Heart right ventricle (tissue), 16 donors: ENCODE data around the gene ABHD17C. TPM values are rescaled to one million over a fixed set of nuclear protein-coding genes. Genes with fewer than 3 reads are reported as not detected.

Experiments used
- ATAC-seq, 8 donors: fragments of 200-7000 bp; cut with Tn5 transposase; one replicate each; pipeline ENCODE4 v1.9.1; 2020; ENCODE audit warnings: mild to moderate bottlenecking in 8 of 8, moderate library complexity in 8 of 8, moderate number of reproducible peaks in 1 of 8
- DNase-seq, 2 donors: peaks; one replicate each; pipeline ENCODE4 v3.0.0-alpha.2; 2020
- H3K27ac ChIP-seq, 10 donors: fragments of 200-600 bp; sonication (generic) in 2 of 10; one replicate each; pipeline versions ENCODE4 v1.5.0 to v1.8.0; 2020 to 2022; ENCODE audit warnings: mild to moderate bottlenecking in 3 of 10
- H3K27me3 ChIP-seq, 7 donors: fragments of 200-600 bp; one replicate each; pipeline ENCODE4 v1.8.0; 2021 to 2022; ENCODE audit warnings: mild to moderate bottlenecking in 2 of 7
- H3K36me3 ChIP-seq, 9 donors: fragments of 200-600 bp; sonication (generic) in 1 of 9; one replicate each; pipeline versions ENCODE4 v1.5.0 to v1.8.0; 2020 to 2022; ENCODE audit warnings: mild to moderate bottlenecking in 2 of 9
- H3K4me1 ChIP-seq, 9 donors: fragments of 200-600 bp; sonication (generic) in 1 of 9; one replicate each; pipeline versions ENCODE4 v1.5.0 to v1.8.0; 2020 to 2022; ENCODE audit warnings: mild to moderate bottlenecking in 4 of 9
- H3K4me3 ChIP-seq, 10 donors: fragments of 200-600 bp; sonication (generic) in 2 of 10; one replicate each; pipeline versions ENCODE4 v1.5.0 to v1.8.0; 2020 to 2022; ENCODE audit warnings: mild to moderate bottlenecking in 7 of 10, moderate library complexity in 2 of 10
- H3K9me3 ChIP-seq, 11 donors: fragments of 200-600 bp in 10 of 11; sonication (generic) in 2 of 11; one replicate each; pipeline versions ENCODE4 v1.5.0 to v1.8.0; 2013 to 2022; ENCODE audit warnings: mild to moderate bottlenecking in 2 of 11, control low read depth in 1 of 11, moderate library complexity in 1 of 11
- whole genome bisulfite sequencing, 2 donors: extraction: QIAGEN DNeasy Blood & Tissue Kit; methylation state at CpG; one replicate each; pipeline ENCODE4 v1.1.7; 2013; ENCODE audit warnings: inconsistent platforms in 1 of 2; 5-methylcytosine and 5-hydroxymethylcytosine counted together
- intact Hi-C, 10 donors: fragments of 100-400 bp; cut with DNase I; formaldehyde crosslinking; loops; one replicate each; pipeline versions ENCODE4 v1.11.1 to v1.14.2; 2022
- polyA plus RNA-seq, 2 donors: library from polyadenylated mRNA; stranded (reverse); fragments of 200-250 nt; gene quantifications; one replicate each; pipeline ENCODE4 v1.2.3, GENCODE V29; 2013
- total RNA-seq, 10 donors: library from RNA; stranded (reverse); fragmentation: NEBNext Ultra II Directional in 3 of 10; extraction: Animal tissue kit (Norgen Biotek cat#: 25700) in 3 of 10; gene quantifications; one replicate each; pipeline versions ENCODE4 v1.2.1 to v1.2.4, GENCODE V29; 2021 to 2023
- TF ChIP-seq, protein P1 (sequence below), 9 donors: fragments of 200-600 bp; sonication (generic) in 2 of 9; IDR thresholded peaks; one replicate each; pipeline versions ENCODE4 v1.5.0 to v1.8.0; 2021 to 2022; ENCODE audit warnings: antibody characterized with exemption in 9 of 9, mild to moderate bottlenecking in 5 of 9, moderate library complexity in 1 of 9
- donor health status: Arrhythmogenic right ventricular cardiomyopathy.
- donor health status: ischemic (EF 13 %, LVEDD 7.1; RV severe dilation, severe dysfunction).
- donor health status: healthy with polysubstance abuse.
- donor health status: DM: no; HTN: yes; CAD: no.
- donor health status: DM: no; HTN: no; CAD: no.
- donor health status: ischemic (EF 25% LVEDD 6.9; RV normal size, moderate dysfunction).
- donor health status: ischemic (EF 25% LVEDD 5.7; RV mildly dilated, moderate dysfunction).
- donor health status: healthy.
- donor health status: DM: yes; HTN: yes; CAD: no.
- donor health status: Ischemic cardiomyopathy.
- donor health status: ischemic (EF 35%, LVEDD 5.7; RV mildly dilated, moderate dysfunction).
- donor health status: nonischemic (EF 11% LVEDD 7.7; RV severe dilation, severe dysfunction).
- donor health status: DM: yes; HTN: yes; CAD: no.
- donor health status: PGD.
- donor health status: ischemic (EF 29% LVEDD 5.4; RV normal size, mild dysfunction).
- donor health status: nonischemic (EF 23%, LVEDD 6.1; RV moderate dilation, normal function).

Gene ABHD17C
- total and polyA plus RNA-seq, 12 donors, result 2.3 to 8.5 (median 4.2) TPM

- ATAC-seq, result no peak
- no peak for DNase-seq
- TF ChIP-seq, protein P1, sequence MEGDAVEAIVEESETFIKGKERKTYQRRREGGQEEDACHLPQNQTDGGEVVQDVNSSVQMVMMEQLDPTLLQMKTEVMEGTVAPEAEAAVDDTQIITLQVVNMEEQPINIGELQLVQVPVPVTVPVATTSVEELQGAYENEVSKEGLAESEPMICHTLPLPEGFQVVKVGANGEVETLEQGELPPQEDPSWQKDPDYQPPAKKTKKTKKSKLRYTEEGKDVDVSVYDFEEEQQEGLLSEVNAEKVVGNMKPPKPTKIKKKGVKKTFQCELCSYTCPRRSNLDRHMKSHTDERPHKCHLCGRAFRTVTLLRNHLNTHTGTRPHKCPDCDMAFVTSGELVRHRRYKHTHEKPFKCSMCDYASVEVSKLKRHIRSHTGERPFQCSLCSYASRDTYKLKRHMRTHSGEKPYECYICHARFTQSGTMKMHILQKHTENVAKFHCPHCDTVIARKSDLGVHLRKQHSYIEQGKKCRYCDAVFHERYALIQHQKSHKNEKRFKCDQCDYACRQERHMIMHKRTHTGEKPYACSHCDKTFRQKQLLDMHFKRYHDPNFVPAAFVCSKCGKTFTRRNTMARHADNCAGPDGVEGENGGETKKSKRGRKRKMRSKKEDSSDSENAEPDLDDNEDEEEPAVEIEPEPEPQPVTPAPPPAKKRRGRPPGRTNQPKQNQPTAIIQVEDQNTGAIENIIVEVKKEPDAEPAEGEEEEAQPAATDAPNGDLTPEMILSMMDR (IDR thresholded peaks at IDR 0.05), result no peak
- Histone ChIP-seq H3K36me3 (no peaks in the 10 kb centered on the region), H3K27me3 (peaks cover 0 to 27% (median 8%) of the 10 kb centered on the region in 7 donors), H3K9me3 (no peaks in the 10 kb centered on the region), H3K4me1 (peaks cover 0 to 14% (median 0%) of the 10 kb centered on the region in 9 donors), H3K4me3 (no peak overlapping the region), H3K27ac (no peak overlapping the region)
- intact Hi-C loops, result no loop called here
- WGBS, 2 donors, result 88% methylated on average over 3 of the region's 3 CpGs
Measured at GRCh38 chr15:80787316-80787715, 92.2 kb downstream of the ABHD17C start.

GRCh38 chr15:80788536-80788935 is 93.4 kb downstream of the ABHD17C start:
- Histone ChIP-seq H3K36me3 (no peaks in the 10 kb centered on the region), H3K4me1 (peaks cover 0 to 14% (median 0%) of the 10 kb centered on the region in 9 donors), H3K27me3 (peaks cover 0 to 26% (median 12%) of the 10 kb centered on the region in 7 donors), H3K9me3 (no peaks in the 10 kb centered on the region), H3K4me3 (no peak overlapping the region), H3K27ac (no peak overlapping the region)
- no peak for ATAC-seq
- TF ChIP-seq, protein P1 (IDR thresholded peaks at IDR 0.05), result no peak
- no peak for DNase-seq
- 74 to 75% methylated on average over 6 of the region's 6 CpGs for WGBS, 2 donors
- intact Hi-C loops, result no loop called here

- DNase-seq (no peak), ATAC-seq (no peak)
- TF ChIP-seq, protein P1 (IDR thresholded peaks at IDR 0.05), result no peak
- H3K9me3 ChIP-seq, result no peaks in the 10 kb centered on the region
- WGBS, 2 donors, result 54 to 66% methylated on average over 5 of the region's 5 CpGs
- H3K36me3 ChIP-seq, result no peaks in the 10 kb centered on the region
- H3K27ac ChIP-seq, result no peak overlapping the region
- intact Hi-C loops, result no loop called here
- H3K27me3 ChIP-seq, result peaks cover 0 to 18% (median 14%) of the 10 kb centered on the region in 7 donors
- no peak overlapping the region for H3K4me3 ChIP-seq
- H3K4me1 ChIP-seq, result peaks cover 0 to 14% (median 0%) of the 10 kb centered on the region in 9 donors
Measured at GRCh38 chr15:80789296-80789695, 94.2 kb downstream of the ABHD17C start.

DNA sequence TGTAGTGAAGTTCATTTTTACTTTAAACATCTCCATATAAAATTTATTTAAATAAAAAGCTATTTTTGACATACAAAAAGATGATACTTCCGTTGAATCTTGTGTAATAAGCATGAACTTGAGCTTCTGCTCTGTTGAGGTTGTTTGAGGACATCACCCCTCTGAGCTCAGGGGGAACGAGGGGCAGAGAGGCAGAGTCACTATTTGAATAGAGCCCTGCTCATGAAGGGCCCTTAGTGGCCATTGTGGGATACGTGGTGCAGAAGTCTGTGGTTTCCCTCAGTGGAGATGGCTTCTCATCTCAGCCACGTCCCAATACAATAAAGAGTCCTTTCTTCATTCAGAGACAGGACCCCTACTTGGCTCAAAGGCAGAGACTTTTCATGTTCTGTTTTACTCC is 94.7 kb downstream of the ABHD17C start:
- Histone ChIP-seq H3K27ac (no peak overlapping the region), H3K27me3 (peaks cover 0 to 18% (median 14%) of the 10 kb centered on the region in 7 donors), H3K4me1 (peaks cover 0 to 14% (median 0%) of the 10 kb centered on the region in 9 donors), H3K4me3 (no peak overlapping the region), H3K9me3 (no peaks in the 10 kb centered on the region), H3K36me3 (no peaks in the 10 kb centered on the region)
- TF ChIP-seq, protein P1 (IDR thresholded peaks at IDR 0.05), result no peak
- ATAC-seq, result no peak
- intact Hi-C loops, result loop anchor here in 2 of 10 donors (5.0 to 10.0 kb wide), 2 partner anchors 158 to 165 kb away; no protein-coding TSS in a partner anchor
- no peak for DNase-seq
- 79 to 80% methylated on average over 4 of the region's 4 CpGs for WGBS, 2 donors
